K562 (cell line): ENCODE results near the gene POU2F3. TPM values are rescaled to one million over a fixed set of nuclear protein-coding genes. Genes with fewer than 3 reads are reported as not detected.

ENCODE experiments used
- BRD9 ChIP-seq: fragments of 450-650 bp; IDR thresholded peaks from 2 replicates; pipeline ENCODE4 v1.6.1; 2018; ENCODE audit warnings: low read depth; ENCODE audit not compliant: partially characterized antibody
- CBX2 ChIP-seq: fragments of 200-600 bp; sonication (generic); IDR thresholded peaks from one replicate; pipeline ENCODE4 v1.6.1; 2012; ENCODE audit warnings: mild to moderate bottlenecking, low read length, inconsistent platforms; ENCODE audit not compliant: insufficient read depth, poor library complexity, severe bottlenecking
- CSDE1 ChIP-seq, 2 experiments: fragments of 450-650 bp; IDR thresholded peaks; 2 replicates each; pipeline ENCODE4 v1.6.1; 2016; ENCODE audit warnings: mild to moderate bottlenecking in 1 of 2
- CXXC5 ChIP-seq: fragments of 250-450 bp; sonication (Bioruptor Pico); IDR thresholded peaks from 2 replicates; pipeline ENCODE4 v1.8.0; 2022; ENCODE audit warnings: inconsistent platforms, mild to moderate bottlenecking, moderate library complexity
- ETV6 ChIP-seq, 3 experiments: fragments of 150-350 bp in 1 of 3; sonication (generic) in 1 of 3; formaldehyde crosslinking in 1 of 3; IDR thresholded peaks; 2 replicates each; pipeline versions ENCODE4 v1.6.1 to v1.8.0; 2014 to 2022; ENCODE audit warnings: borderline replicate concordance in 2 of 3, low read depth in 2 of 3, antibody characterized with exemption in 1 of 3, low read length in 1 of 3, mild to moderate bottlenecking in 1 of 3, missing genetic modification reagents in 1 of 3
- FOXK1 ChIP-seq: sonication (generic); formaldehyde crosslinking; IDR thresholded peaks from 2 replicates; pipeline ENCODE4 v1.8.0; 2022; ENCODE audit warnings: missing genetic modification reagents, mild to moderate bottlenecking, borderline replicate concordance
- GABPA ChIP-seq: fragments of 200-800 bp; sonication (Bioruptor generic); conservative IDR thresholded peaks from 2 replicates; pipeline ENCODE4 v1.6.1; 2016; ENCODE audit warnings: low read depth, missing genetic modification characterization, missing compliant biosample characterization
- GMEB1 ChIP-seq: fragments of 250-450 bp; sonication (Bioruptor Pico); IDR thresholded peaks from 2 replicates; pipeline ENCODE4 v1.4.0; 2020; ENCODE audit warnings: mild to moderate bottlenecking
- HMG20B ChIP-seq: fragments of 250-450 bp; sonication (Bioruptor Pico); IDR thresholded peaks from 2 replicates; pipeline ENCODE4 v1.5.0; 2021; ENCODE audit warnings: mild to moderate bottlenecking
- KDM4B ChIP-seq, 2 experiments: fragments of 450-650 bp in 1 of 2; sonication (generic) in 1 of 2; IDR thresholded peaks; 2 replicates each; pipeline ENCODE4 v1.6.1; 2016 to 2017; ENCODE audit warnings: borderline replicate concordance in 2 of 2, antibody characterized with exemption in 1 of 2, low read depth in 1 of 2, mild to moderate bottlenecking in 1 of 2
- NFRKB ChIP-seq: fragments of 450-650 bp; IDR thresholded peaks from 2 replicates; pipeline ENCODE4 v1.6.1; 2016; ENCODE audit warnings: low read depth
- NR2C2 ChIP-seq, 2 experiments: fragments of 200-800 bp in 1 of 2; sonication (Bioruptor generic) in 1 of 2; sonication (generic) in 1 of 2; formaldehyde crosslinking in 1 of 2; IDR thresholded peaks; 2 replicates each; pipeline versions ENCODE4 v1.6.1 to v1.8.0; 2016 to 2022; ENCODE audit warnings: mild to moderate bottlenecking in 1 of 2, missing compliant biosample characterization in 1 of 2, missing genetic modification characterization in 1 of 2, missing genetic modification reagents in 1 of 2
- NR4A1 ChIP-seq, 2 experiments: fragments of 250-450 bp in 1 of 2; fragments of 450-650 bp in 1 of 2; sonication (Bioruptor Pico) in 1 of 2; IDR thresholded peaks; 2 replicates each; pipeline versions ENCODE4 v1.4.0 to v1.6.1; 2016 to 2020; ENCODE audit warnings: mild to moderate bottlenecking in 2 of 2, missing compliant biosample characterization in 1 of 2, missing genetic modification characterization in 1 of 2, moderate library complexity in 1 of 2
- POLR3A ChIP-seq: IDR thresholded peaks from 2 replicates; pipeline ENCODE4 v1.6.1; 2011; ENCODE audit warnings: borderline replicate concordance, mild to moderate bottlenecking, moderate library complexity; ENCODE audit not compliant: insufficient read length, insufficient read depth; ENCODE audit errors: extremely low read depth
- RBM14 ChIP-seq: fragments of 200-400 bp; formaldehyde crosslinking; IDR thresholded peaks from 2 replicates; pipeline ENCODE4 v1.6.1; 2018; ENCODE audit warnings: low read depth, mild to moderate bottlenecking, low read length, moderate library complexity, borderline replicate concordance; ENCODE audit not compliant: insufficient read depth
- RBM22 ChIP-seq: fragments of 200-400 bp; formaldehyde crosslinking; IDR thresholded peaks from 2 replicates; pipeline ENCODE4 v1.6.1; 2018; ENCODE audit warnings: low read length, low read depth; ENCODE audit not compliant: poor library complexity, severe bottlenecking
- TBP ChIP-seq: optimal IDR thresholded peaks from 2 replicates; pipeline ENCODE3; 2011; ENCODE audit warnings: low read depth, low read length, improper control_type of control experiment
- THRB ChIP-seq: fragments of 450-650 bp; formaldehyde crosslinking; conservative IDR thresholded peaks from 2 replicates; pipeline ENCODE4 v1.4.0; 2022; ENCODE audit warnings: mild to moderate bottlenecking, missing genetic modification characterization
- YBX1 ChIP-seq: fragments of 450-650 bp; IDR thresholded peaks from 2 replicates; pipeline ENCODE4 v1.7.1; 2016; ENCODE audit warnings: mild to moderate bottlenecking
- ZNF124 ChIP-seq: sonication (generic); formaldehyde crosslinking; IDR thresholded peaks from 2 replicates; pipeline ENCODE4 v1.8.1; 2022; ENCODE audit warnings: missing genetic modification reagents
- ZNF232 ChIP-seq: sonication (generic); formaldehyde crosslinking; IDR thresholded peaks from 2 replicates; pipeline ENCODE4 v1.8.0; 2022; ENCODE audit warnings: mild to moderate bottlenecking, missing genetic modification reagents
- polyA plus RNA-seq, 8 experiments: library from polyadenylated mRNA; depleted of rRNA in 4 of 8; stranded (reverse) in 5 of 8; unstranded in 3 of 8; fragments of >200 nt; fragmentation: Nextera tagmentation in 2 of 8; fragmentation: Illumina TruSeq in 1 of 8; extraction: Ambion mirVana in 2 of 8; extraction: Trizol in 1 of 8; gene quantifications; 2 replicates each; pipeline versions ENCODE4 v1.2.1 to v1.2.3, GENCODE V29; 2011 to 2014; ENCODE audit warnings: inconsistent platforms in 1 of 8, missing spikeins in 1 of 8
- total RNA-seq, 7 experiments: library from RNA; depleted of rRNA in 6 of 7; stranded (reverse); fragments of >200 nt in 6 of 7; fragmentation: Illumina TruSeq in 2 of 7; extraction: Trizol in 2 of 7; gene quantifications; 2 replicates each; pipeline versions ENCODE4 v1.2.1 to v1.2.3, GENCODE V29; 2011 to 2021; ENCODE audit warnings: low replicate concordance in 1 of 7
- TF ChIP-seq, protein P1 (sequence below): fragments of 250-450 bp; sonication (Bioruptor Pico); IDR thresholded peaks from 2 replicates; pipeline ENCODE4 v1.5.0; 2020; ENCODE audit warnings: mild to moderate bottlenecking

The POU2F3 gene
- total and polyA plus RNA-seq, 9 of the 15 experiments (the other 6 are each of a cell fraction or from before 2014, with no cell fraction given): not detected

DNA sequence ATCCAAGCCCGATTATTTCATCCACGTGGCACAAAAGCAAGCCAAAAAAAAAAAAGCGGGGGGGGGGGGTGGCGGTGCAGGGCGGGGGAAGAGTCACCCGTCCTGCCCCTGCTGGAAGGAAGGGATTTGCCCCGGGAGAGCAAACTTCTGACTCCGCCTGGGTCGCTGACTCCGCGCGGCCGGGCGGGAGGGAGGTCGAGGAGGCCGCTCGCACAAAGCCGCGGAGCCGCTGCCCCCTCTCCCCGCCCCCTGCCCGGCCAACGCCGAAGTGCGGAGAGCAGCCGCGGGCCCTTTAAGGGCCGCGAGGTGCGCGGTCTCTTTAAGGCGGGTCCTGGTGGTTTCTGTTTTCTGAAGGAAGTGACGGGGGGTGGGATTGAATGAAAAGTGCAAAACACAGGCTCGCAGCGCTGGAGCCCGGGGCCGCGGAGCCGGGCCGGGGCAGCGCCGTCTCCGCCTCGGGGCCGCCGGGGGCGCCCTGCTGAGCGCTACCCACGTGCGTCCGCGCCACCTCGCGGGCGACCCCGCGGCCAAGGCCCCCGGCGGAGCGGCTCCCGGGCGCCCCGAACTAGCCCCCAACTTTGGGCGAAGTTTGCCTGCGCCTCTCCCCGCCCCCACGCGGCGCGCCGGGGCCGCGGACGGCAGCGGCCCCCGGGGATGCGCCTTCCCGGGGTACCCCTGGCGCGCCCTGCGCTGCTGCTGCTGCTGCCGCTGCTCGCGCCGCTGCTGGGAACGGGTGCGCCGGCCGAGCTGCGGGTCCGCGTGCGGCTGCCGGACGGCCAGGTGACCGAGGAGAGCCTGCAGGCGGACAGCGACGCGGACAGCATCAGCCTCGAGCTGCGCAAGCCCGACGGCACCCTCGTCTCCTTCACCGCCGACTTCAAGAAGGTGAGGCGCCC lies 29.1 kb upstream of the POU2F3 start, which contains the start of gene OAF (continued):
- TF ChIP-seq TBP: peak; percentile 24
- no peak for TF ChIP-seq THRB (CRISPR knock-in tag)
- TF ChIP-seq POLR3A: no peak
- TF ChIP-seq CSDE1 (IDR thresholded peaks at IDR 0.05): no peak
- TF ChIP-seq, protein P1, sequence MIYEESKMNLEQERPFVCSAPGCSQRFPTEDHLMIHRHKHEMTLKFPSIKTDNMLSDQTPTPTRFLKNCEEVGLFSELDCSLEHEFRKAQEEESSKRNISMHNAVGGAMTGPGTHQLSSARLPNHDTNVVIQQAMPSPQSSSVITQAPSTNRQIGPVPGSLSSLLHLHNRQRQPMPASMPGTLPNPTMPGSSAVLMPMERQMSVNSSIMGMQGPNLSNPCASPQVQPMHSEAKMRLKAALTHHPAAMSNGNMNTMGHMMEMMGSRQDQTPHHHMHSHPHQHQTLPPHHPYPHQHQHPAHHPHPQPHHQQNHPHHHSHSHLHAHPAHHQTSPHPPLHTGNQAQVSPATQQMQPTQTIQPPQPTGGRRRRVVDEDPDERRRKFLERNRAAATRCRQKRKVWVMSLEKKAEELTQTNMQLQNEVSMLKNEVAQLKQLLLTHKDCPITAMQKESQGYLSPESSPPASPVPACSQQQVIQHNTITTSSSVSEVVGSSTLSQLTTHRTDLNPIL (CRISPR knock-in tag): no peak
- TF ChIP-seq NFRKB: no peak
- no peak for TF ChIP-seq ZNF124
- no peak for TF ChIP-seq ETV6 (IDR thresholded peaks at IDR 0.05; ENCODE audit: borderline replicate concordance in 1 of 2, low read depth in 2 of 2, low read length in 1 of 2)
- TF ChIP-seq ETV6 (CRISPR knock-in tag; IDR thresholded peaks at IDR 0.05; ENCODE audit: borderline replicate concordance): no peak
- no peak for TF ChIP-seq FOXK1 (CRISPR knock-in tag)
- TF ChIP-seq GMEB1 (CRISPR knock-in tag): no peak
- no peak for TF ChIP-seq RBM22
- TF ChIP-seq CXXC5: peak; percentile 73
- 0 out of 2 replicates have a peak, but pooled peaks have one; percentile 67 for TF ChIP-seq ZNF232 (CRISPR knock-in tag)
- no peak for TF ChIP-seq KDM4B (IDR thresholded peaks at IDR 0.05; ENCODE audit: borderline replicate concordance in 2 of 2, low read depth in 1 of 2)
- no peak for TF ChIP-seq YBX1
- TF ChIP-seq NR4A1 (CRISPR knock-in tag; IDR thresholded peaks at IDR 0.05): no peak
- TF ChIP-seq NR4A1 (tag; IDR thresholded peaks at IDR 0.05): 0 out of 2 replicates have a peak, but pooled peaks have one; percentile 48
- TF ChIP-seq CBX2: no peak
- no peak for TF ChIP-seq HMG20B (CRISPR knock-in tag)
- peak; percentile 61 for TF ChIP-seq GABPA (tag)
- TF ChIP-seq NR2C2 (CRISPR knock-in tag; IDR thresholded peaks at IDR 0.05): no peak
- TF ChIP-seq NR2C2 (tag; IDR thresholded peaks at IDR 0.05): peak; percentile 67
- no peak for TF ChIP-seq BRD9
- TF ChIP-seq RBM14: no peak
